HG02759 (cell line): ENCODE results near the gene MPP4.

Experiments used
- ATAC-seq: cut with Tn5 transposase; IDR thresholded peaks from one replicate; pipeline ENCODE4 v1.9.1; 2021; ENCODE audit warnings: mild to moderate bottlenecking, moderate library complexity; ENCODE audit not compliant: unreplicated experiment

The MPP4 gene

DNA sequence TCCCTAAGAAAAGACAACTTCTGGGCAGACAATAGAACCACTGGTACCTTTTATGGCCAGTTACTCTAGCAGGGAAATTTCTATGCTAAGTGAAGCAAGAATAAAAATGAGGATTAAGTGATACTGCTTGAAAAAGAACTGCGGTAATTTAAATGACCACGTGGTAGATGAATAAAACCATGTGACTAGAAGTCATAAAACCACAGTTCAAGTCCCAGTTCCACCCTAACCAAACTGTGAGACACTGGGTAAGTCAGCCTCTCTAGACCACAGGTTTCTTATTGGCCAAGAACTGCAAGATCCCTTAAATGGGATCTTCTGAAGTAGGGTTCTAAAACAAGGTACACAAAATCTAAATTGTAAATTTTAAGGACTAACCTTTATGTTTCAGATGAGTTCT is 67.9 kb downstream of the MPP4 start:
- ATAC-seq = no peak

DNA sequence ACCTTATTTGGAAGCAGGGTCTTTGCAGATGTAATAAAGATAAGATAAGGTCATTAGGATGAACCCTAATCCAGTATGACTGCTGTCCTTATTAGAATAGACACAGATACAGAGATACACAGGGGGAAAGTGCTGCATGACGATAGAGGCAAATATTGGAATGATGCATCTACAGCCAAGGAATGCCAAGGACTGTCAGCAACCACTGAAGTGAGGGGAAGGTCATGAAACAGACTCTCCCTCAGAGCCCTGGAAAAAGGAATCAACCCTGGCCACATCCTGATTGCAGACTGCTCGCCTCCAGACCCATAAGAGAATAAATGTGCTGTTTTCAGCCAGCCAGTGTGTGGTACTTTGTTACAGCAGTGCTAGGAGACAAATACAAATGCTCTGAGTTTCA is 69.9 kb downstream of the MPP4 start:
- no peak for ATAC-seq

DNA sequence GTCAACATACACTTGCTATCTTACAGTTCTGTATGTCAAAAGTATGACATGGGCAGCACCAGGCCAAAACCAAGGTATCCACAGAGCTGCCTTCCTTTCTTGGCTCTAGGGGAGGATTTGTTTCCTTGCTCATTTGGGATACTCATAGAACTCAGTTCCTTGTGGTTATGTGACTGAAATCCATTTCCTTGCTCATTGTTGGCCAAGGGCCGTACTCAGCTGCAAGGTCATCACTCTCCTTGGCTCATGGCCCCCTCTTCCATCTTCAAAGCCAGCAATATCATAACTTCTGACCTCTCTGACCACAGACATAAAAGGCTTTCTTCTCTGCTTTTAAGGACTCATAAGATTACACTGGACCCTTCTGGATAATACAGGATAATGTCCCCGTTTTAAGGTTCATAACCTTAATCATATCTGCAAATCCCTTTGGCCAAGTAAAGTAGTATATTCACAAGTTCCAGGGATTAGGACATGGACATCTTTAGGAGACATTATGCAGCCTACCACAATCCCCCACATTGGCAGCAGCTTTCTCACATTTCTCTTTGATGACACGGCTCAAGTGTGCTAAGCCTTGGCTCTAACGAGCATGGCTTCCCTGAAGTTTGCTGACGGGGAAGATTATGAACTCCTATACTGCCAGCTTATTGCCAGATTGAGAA is 76.0 kb downstream of the MPP4 start:
- ATAC-seq = no peak

DNA sequence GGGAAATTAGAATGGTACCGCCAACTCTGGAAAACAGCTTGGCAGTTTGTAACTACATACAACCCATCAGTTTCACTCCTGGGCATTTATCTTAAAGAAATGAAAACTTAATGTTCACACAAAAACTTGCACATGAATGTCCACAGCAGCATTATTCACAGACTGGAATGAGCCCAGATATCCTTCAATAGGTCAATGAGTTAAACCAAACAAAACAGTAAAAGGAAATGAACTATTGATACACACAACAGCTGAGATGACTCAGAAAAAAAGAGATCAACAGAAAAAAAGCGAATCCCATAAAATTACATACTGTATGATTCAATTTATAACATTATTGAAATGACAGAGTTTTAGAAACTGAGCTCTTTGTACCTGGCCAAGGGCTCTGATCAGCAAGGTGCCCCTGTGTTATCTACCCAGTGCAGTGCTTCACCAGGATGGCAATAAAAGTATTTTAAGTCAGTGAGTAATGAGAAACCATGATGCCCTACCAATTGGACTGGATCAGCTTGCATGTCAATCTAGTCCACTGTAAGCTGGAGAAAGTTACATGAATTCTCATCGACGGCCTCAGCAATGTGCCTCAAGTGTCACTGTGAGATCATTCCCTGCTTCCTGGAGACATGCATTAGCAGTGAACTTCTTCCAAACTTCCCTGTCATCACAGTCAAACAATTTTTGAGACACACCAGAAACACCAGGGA is 77.0 kb downstream of the MPP4 start:
- no peak for ATAC-seq

DNA sequence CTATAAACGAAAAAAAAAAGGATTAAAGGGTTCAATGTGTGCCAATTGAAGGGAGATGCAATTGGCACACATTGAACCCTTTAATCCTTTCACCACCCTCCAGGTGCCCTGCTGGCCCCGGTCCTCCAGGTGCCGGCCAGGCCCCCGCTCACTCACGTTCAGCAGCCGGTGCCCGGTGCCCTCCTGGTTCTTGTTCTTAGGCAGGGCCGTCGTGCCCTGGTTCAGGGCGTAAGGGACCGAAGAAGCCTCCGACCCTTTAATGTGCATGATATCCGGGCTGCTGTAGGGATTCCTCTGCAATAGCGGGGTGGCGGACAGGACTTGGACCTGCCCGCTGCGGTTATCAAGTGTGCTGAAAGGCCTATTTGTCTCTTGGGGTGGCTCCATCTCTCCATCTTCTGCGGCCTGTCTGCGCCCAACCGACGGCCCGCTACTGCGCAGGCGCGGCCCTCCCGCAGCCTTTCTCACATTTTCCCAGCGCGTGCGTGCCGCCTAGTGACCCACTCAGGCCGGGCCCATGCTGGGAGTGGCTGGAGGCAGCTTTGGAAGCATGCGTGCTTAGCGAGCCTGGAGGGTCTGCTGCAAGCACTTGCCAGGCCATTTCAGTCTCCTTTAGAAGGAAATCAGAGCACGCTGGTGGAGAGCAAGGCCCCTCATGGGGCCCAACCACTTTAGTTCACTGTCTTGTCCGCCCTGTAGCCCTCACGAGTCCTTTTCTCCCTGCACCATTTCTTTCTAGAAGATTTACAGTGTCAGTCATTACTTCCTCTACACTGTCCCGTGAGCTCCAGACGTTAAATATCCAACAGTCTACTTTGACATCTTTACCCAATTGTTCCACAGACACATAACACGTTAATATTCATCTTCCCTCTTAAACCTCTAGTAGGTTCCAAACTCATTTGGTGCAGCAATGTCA is 79.4 kb downstream of the MPP4 start:
- ATAC-seq = no peak

DNA sequence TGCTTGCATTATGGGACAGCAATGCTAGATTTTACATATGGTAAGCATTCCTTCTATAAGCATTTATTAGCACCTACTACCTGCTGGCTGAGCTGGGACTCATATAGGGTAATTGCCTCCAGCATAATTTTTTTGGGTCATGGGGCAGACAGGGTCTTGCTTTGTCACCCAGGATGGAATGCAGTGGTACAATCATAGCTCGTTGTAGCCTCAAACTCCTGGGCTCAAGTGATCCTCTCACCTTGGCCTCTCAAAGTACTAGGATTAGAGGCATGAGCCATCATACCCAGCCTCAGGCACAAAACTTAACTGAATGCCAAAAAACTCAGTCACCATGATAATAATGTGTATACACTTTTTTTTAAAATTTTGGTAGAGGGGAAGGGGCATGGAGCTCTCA is 90.4 kb downstream of the MPP4 start:
- no peak for ATAC-seq

DNA sequence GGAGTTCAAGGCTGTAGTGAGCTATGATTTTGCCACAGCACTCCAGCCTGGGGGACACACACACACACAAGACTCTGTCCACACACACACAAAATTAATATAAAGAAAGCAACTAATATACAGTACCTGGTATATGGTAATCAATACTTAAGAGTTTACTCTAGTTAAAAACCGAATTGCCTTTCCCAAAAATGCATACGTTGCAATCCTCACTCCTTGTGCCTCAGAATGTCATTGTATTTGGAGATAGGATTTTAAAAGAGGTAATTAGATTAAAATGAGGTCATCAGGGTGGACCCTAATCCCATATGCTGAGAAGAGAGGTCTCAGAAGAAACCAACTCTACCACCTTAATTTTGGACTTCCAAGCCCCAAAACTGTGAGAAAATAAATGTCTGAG is 90.9 kb downstream of the MPP4 start:
- ATAC-seq = no peak

DNA sequence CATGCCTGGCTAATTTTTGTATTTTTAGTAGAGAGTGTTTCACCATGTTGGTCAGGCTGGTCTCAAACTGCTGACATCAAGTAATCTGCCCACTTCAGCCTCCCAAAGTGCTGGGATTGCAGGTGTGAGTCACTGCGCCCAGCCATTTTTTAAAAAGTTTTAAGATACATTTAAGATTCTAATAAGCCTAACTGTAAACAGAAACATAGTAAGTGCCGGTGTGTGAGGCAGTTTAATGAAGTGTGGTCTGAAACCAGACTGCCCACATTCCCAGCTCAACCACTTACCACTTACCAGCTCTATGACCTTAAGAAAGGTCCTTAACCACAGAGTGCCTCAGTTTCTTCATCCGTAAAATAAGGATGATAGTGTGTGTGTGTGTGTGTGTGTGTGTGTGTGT is 97.5 kb downstream of the MPP4 start:
- no peak for ATAC-seq

DNA sequence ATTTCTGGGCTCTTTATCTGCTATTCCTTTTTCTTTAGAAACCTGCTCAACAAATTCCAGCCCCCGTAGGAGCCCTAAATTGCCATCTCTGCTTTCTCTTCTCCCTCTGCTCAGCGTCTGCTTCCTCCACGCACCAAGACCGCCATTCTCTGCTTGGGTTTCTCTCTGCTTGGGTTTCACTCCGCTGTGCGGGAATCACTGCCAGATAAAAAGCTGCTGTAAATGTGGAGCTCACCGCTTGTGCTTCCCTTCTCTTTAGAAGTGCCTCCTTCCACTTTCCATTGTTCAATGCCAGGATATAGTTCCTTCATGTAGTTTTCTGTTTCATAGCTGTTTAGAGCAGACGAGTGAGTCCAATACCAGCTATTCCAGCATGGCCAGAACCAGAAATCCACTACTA is 101.0 kb downstream of the MPP4 start:
- no peak for ATAC-seq
